HPDE6-E6E7 (cell line): Measurements from ENCODE around the gene PRSS22.

ENCODE experiments used
- DNase-seq: peaks from one replicate; pipeline ENCODE4 v3.0.0; 2011; ENCODE audit warnings: missing footprints; ENCODE audit errors: extremely low spot score

The PRSS22 gene

DNA sequence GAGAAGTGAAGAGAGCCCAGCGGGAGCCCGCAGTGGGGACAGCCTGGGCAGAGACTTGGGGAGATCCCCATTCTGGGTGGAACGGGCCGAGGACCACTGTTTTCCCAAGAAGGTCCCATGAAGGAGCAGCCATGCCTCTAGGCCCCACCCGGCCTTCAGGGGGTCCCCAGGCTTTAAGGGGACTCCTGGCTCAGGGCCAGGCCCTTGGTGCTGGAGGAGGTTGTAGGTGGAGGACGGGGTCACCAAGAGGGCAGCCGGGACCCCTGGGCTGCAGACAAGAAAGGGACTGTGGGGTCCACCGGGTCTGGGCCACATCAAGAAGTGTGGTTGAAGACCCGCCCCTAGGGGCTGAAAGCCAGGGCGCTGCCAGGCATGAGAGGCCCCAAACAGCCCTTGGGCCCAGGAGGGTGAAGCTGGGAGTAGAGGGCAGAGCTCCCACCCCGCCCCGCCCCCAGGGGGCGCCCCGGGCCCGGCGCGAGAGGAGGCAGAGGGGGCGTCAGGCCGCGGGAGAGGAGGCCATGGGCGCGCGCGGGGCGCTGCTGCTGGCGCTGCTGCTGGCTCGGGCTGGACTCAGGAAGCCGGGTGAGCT, 41.1 kb downstream of the PRSS22 start, which contains the start of gene PRSS21:
Gene PRSS21 (plus strand): TSS at position 487 of the 589 bp plus-strand sequence. CDS start 32 bp downstream, at position 519.
- DNase-seq: no peak

DNA sequence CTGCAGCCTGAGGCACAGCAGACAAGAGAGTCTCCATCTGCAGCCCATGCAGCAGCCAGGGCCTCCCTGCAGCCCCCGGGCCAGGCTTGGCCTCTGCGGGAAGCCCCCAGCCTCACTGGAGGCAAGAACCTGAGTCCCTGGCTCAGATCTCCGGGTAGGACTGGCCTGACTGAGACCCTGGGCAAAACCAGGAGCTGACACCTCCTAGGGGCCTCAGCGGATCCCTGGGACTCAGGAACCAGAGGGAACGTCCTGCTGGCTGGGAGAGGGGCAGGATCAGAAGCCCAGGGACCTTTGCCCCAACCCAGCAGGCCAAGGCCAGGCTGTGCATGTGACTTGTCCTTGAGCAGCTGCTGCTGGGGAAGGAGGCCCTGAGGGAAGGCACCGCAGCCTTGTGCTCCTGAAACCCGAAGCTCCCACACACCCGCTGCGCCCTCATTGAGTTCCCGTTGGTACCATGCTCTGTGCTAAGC, 42.6 kb downstream of the PRSS22 start:
- DNase-seq: no peak

DNA sequence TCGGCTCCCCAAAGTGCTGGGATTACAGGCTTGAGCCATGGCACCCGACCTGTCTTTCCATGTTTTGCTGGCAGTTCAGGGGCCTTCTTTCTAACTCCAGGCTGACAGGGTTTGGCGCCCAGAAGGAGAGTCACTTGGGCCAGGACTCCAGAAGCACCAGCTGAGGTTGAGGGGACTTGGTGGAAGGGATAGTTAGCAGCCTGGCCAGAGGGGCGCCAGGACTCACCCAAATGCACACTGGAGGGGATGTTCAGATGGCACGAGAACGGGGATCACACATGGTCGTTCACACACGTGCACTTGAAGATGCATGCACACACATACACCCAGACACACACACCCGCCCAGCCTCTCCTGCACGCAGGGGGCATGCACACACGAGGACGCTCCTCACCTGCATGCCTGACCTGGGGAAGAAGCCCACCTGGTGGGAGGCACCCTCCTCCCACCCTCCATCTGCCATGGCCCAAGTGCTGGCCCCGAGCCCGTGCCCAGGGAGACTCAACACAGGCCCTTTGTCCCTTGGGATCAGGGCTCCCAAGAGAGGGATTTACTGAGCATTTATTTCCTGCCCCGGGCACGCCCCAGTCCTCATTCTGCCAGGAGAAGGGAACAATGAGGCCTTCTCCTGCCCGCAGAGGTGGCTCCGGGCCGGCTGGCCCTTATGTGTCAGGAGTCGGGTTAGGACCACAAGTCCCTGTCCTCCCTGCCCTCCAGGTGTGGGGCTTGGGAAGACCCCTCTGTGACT, 43.2 kb downstream of the PRSS22 start:
- no peak for DNase-seq

DNA sequence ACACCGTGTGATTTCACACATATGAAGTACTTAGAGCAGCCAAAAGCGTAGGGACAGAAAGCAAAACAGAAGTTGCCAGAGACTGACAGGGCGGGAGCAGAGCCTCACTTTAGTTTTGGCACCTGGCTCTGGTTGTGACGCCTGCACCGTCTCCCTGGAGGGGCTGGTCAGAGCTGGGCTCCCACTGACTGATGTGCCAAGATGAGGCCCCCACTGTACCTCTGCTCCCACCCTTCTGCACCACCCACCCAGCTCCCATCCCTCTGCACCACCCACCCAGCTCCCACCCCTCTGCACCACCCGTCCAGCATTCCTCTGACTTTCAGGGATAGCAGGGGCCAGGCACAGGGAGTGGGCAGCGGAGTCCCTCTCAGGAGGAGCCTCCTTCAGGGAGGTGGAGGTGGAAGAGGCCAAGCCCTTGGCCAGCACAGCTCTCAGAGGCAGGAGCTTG, 44.2 kb downstream of the PRSS22 start:
- DNase-seq: no peak

DNA sequence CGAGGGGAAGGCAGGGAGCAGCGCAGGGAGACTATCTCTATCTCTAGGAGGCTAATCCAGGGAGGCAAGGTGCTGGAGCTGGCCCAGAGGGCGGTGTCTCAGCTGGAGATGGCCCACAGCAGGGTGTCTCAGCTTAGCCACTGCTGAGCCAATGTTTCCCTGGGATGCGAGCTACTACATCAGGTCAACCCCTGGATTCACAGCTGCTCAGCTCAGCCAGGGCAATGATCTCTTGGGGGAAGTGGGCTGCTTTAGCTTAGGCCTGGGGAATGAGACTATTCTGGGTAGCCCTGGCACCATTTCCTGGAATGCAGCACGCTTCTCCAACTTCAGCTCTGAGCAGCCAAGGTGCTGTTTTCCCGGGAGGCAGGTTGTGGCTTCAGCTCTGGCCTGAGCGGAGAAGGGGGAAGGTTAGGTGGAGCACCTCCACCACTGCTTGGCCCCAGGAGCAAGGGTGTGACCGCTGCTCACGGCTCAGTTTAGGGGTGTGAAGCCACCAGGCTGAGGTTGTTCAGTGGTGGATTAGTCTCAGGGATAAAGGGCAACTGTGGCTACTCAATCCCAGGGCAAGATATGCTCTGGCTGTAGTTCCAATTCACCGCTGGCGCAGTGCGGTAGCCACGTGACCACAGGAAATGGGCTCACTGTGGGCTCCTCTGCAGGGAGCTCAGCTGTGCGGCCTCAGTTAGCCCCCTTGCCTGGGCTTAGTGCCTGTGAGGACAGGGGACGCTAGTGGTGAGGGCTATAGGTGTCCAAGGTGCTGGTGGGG, 46.1 kb downstream of the PRSS22 start:
- no peak for DNase-seq

DNA sequence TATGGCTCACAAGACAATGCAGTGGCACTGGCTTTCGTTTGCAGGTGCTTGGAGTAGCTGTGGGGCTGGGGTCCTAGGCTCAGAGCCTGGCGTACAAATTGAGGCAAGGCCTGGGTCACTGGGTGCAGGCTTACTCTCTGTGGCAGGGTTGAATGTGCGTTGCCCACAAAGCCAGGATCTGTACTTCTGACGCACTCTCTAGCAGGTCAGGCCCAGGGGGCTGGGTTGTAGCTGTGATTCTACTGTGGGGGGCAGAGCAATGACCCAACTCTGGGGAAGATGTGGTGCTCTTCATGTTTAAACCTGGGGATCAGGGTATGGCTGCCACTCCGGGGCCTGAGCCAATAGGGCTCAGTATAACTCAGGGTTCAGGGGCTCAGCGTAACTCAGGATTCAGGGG, 47.3 kb downstream of the PRSS22 start:
- no peak for DNase-seq

DNA sequence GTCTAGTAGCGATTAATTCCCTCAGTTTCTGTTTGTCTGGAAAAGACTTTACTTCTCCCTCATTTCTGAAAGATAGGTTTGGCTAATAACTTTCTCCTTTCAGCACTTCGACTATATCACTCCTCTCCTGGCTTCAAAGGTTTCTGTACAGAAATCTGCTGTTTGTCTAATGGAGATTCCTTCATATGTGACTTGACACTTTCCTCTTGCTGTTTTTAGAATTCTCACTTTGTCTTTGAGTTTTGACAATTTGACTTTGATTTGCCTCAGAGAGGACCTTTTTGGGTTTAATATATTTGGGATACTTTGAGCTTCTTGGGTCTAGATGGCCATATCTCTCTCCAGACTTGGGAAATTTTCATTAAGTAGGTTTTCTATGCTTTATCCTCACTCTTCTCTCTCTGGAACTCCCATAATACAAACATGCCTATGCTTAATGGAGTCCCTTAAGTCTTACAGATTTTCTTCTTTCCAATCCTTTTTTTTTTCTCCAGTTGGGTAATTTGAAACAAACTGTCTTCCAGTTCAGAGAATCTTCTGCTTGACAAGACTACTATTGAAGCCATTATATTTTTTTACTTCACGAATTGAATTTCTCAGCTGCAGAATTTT, 48.7 kb downstream of the PRSS22 start:
- no peak for DNase-seq

DNA sequence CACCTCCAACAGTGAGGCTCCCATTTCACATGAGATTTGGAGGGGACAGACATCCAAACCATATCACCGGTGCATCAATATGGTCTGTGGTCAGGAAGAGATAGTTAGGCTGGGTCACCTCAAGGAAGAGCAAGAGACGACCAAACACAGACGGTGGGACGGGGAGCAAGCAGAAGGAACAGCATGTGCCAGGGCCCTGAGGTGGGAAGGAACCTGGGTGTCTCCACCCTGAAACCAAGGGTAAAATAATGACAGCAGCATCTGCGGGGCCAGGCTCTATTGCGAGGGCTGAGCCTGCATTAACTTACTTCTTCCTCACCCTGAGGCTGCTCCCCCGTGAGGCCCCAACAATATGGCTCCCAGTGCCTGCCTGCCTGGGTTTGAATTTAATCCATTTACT, 49.8 kb downstream of the PRSS22 start:
- DNase-seq: no peak

DNA sequence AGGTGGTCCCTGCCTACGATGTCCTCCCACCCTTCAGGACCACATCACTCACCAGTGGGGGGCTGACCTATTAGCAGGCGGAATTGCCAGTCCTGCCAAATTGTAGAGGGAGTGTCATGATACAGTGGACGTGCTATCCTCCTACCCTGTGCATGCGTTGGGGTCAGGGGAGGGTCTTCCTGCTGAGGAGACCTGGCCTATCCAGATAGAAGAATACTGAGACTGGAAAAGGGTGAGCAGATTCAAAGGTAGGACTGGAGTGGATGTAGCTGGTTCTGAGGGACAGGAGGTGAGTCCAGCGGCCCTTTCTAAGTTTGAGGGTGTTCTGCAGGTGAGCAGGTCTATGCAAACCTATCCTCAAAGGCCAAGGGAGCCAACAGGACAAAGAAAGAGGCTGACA, 51.7 kb downstream of the PRSS22 start:
- DNase-seq: no peak

DNA sequence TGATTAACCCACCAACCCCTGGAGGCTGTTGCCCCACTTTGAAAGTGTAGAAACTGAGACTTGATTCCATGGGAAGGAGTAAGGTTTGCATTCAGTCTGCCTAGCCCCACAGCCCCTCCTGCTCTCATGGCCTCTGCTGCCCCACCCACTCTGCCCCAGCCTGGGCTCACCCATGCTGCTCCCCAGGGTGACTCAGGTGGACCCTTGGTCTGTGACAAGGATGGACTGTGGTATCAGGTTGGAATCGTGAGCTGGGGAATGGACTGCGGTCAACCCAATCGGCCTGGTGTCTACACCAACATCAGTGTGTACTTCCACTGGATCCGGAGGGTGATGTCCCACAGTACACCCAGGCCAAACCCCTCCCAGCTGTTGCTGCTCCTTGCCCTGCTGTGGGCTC, 53.2 kb downstream of the PRSS22 start:
- no peak for DNase-seq

DNA sequence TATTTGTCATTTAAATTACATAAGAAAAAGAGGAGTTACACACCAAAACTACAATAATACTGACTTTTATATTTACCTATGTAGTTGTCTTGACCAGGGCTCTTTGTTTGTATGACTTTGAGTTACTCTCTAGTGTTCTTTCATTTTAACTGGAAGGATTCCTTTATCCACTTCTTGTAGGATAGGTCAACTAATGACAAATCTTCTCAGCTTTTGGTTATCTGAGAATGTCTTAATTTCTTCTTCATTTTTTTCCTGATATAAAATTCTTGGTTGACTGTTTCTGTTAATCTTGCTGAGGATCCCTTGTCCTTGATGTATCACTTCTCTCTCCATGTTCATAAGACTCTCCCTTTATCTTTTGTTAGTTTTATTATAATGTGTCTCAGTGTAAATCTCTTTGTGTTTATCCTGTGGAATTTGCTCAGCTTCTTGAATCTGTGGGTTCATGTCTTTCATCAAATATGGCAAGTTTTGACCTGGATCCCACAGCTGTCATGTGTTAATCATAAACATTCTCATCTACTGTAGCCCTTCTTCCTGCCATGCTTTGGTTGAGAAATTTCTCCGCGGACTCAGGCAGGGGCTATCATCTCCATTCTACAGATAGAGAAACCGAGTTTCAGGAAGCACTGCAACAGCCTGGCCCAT, 54.3 kb downstream of the PRSS22 start:
- no peak for DNase-seq
